Skin epidermis (tissue), 12 donors: ENCODE results near the gene PDE1C.
"Not testable (repeated sequence)": the region's sequence is repeated elsewhere in the genome, so short reads cannot be mapped to it uniquely, and the experiment has no call there.

Source experiments
- H3K27ac ChIP-seq, 21 experiments: fragments of 200-600 bp; sonication (generic) in 11 of 21; one replicate each; pipeline ENCODE4 v1.5.0; 2020; ENCODE audit warnings: mild to moderate bottlenecking in 3 of 21, inconsistent platforms in 2 of 21, moderate library complexity in 2 of 21
- H3K4me3 ChIP-seq, 7 experiments: fragments of 200-600 bp; sonication (generic) in 2 of 7; one replicate each; pipeline ENCODE4 v1.5.0; 2020; ENCODE audit warnings: inconsistent platforms in 2 of 7, mild to moderate bottlenecking in 2 of 7, moderate library complexity in 1 of 7

Gene PDE1C

DNA sequence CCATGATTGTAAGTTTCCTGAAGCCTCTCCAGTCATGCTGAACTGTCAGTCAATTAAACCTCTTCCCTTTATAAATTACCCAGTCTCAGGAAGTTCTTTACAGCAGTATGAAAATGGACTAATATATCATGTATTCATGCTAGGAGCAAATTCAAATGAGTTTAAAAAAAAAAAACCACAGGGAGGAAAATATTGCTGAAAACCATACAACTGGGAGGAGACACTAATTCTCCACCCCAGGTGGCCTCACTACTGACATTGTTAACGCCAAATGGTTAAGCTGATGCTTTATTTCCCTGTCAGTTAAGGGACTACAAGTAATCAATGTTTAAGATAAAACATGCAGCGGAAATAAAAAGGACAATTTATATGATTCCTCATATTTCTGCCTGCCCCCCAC, 55.1 kb downstream of the PDE1C start:
- Histone ChIP-seq H3K4me3 (no peak overlapping the region), H3K27ac (no peak overlapping the region)

DNA sequence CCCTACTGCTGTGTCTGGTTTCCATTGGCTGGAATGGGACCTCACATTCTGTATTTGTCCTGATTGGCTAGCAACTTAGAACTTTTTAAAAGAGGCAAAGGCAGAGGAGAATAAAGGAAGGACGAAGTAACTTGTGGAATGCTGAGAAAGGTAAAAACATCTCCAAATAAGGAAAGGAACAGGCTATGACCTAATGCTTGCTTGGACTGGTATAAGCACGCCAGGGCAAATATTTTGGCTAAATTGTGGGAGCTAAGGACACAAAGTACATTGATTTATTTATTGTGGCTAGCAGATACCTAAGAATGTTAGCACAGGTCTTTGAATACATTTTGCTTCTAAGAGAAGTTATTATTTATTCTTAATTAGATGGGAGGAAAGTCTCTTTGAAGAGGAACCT, 56.7 kb downstream of the PDE1C start:
- H3K27ac ChIP-seq, H3K4me3 ChIP-seq: not testable (repeated sequence)

DNA sequence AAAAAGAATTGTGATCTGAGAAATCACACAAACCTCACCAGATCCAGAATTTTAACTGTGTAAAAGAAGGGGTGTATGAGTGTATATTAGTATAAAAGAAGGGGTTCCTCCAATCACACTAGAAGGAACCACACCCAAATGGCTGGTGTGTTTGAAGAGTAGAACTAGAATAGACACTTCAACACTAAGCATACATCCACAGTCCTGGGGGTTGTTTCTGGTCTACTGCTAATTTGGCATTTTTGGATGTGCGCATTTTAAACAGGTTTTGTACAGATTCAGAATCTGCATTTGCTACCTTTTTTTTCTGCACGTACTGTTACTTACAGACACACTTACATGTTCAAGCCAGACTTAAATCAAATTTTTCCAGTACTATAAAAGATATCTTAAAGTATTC, 64.6 kb downstream of the PDE1C start:
- Histone ChIP-seq H3K27ac (no peak overlapping the region), H3K4me3 (no peak overlapping the region)

DNA sequence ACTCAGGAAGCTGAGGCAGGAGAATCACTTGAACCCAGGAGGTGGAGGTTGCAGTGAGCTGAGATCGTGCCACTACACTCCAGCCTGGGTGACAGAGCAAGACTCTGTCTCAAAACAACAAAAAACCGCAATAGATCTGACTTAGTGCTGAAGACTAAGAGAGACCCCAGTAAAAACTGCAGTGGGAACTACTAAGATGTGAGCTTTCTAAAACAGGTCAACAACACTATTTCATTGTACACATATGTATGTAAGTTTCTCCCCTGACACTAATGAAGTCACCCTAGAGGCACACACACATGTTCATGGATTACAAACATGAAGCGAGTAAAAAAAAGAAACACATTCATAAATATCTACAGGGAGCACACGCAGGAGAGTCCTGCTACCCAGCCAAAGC, 68.3 kb downstream of the PDE1C start:
- Histone ChIP-seq H3K4me3 (no peak overlapping the region), H3K27ac (no peak overlapping the region)

DNA sequence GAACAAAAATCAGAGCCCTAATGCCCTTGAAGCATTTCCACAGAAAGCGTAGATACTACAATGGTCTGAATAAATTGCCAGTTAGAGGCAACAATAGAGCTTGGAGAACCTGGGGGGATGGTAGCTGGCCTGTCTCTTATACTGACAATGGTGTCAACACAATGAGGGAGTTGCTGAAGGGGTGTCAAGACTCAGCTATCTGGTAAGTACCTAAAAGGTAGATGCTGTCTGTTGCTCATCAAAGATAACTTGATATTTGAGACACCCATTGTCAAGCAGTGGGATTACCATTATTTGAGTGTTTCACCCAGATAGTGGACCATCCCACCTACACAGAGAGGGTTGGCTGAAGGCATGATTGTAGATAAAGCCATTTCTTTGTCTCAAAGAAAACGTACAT, 72.8 kb downstream of the PDE1C start:
- Histone ChIP-seq H3K27ac (no peak overlapping the region), H3K4me3 (no peak overlapping the region)

GRCh38 chr7:31995134-31995533, 75.1 kb downstream of the PDE1C start:
- no peak overlapping the region for H3K27ac ChIP-seq

DNA sequence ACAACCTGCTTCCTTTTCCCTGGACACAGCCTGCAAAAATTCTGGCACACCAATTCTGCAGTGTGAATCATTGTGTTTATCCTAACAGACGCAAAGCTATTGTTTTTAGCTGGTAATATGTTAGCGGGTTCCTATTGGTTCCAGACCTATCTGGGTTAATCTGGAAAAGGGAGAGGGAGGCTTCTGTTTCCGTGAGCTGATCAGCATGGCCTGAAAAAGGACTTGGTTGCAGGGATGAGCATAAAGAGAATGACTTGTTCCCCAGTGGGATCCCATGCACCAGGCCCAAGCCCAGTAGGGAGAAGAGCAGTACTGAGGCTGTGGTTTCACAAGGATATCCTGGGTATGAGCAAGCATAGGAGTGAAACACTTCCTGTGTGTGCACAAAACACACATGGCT, 78.4 kb downstream of the PDE1C start:
- H3K27ac ChIP-seq = no peak overlapping the region
- no peak overlapping the region for H3K4me3 ChIP-seq

More at GRCh38 chr7:31995134-31995533, 75.1 kb downstream of the PDE1C start:
- no peak overlapping the region for H3K4me3 ChIP-seq

- no peak overlapping the region for H3K4me3 ChIP-seq
- H3K27ac ChIP-seq = no peak overlapping the region
Measured at GRCh38 chr7:31991406-31991805, 78.8 kb downstream of the PDE1C start.

DNA sequence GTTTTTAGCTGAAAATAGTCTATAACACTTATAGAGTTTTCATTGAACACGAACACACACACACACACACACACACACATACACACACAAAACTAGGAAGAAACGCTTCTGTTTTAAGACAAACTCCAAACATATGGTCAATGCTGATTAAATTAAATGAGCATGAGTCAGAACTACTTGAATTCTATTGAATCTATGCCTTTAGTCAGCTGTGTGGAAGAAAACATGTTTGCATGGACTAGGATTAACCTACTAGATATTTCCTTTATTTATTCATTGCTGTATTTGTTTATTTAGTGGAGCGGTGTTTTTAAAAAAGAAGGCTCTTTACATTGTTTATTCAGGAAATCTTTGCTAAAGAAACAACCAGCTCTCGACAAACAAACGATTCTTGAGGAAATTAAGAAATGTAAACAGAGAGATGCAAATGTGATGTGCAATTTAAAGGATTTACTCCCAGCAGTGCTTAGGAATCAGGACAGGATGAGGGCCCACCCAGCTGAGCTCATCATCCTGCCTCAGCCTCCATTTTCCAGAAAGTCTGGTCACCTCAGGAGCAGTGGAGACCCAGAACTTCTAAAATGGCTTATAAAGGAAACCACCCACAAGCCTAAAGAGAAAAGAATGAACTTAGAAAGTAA, 83.2 kb downstream of the PDE1C start:
- Histone ChIP-seq H3K4me3 (no peak overlapping the region), H3K27ac (no peak overlapping the region)

- Histone ChIP-seq H3K27ac (no peak overlapping the region), H3K4me3 (no peak overlapping the region)
Measured at GRCh38 chr7:31982962-31983361, 87.2 kb downstream of the PDE1C start.

DNA sequence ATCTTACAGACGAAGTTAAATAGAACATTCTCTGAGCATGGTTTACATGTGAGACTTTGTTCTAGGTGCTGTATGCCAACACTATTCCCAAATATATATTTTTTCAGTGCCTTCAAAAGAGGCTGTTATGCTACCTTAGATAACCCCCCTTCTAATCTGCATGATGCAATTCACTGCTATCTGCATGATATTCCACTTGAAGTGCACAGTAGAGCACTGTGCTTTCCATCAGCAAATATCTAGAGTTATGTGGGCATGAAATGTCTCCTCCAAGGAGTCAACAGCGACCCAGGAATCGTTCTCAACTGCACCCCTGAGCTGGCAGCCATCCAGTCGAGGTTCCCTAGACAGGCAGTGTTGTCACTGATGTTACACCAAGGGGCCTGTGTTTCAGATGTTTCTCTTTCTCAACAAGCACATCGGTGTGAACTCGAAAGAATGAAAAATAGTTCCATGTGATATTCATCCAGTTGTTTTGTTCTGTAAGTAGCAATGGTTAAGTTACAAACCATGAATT, 88.3 kb downstream of the PDE1C start:
- no peak overlapping the region for H3K27ac ChIP-seq

GRCh38 chr7:31979690-31980330, 90.4 kb downstream of the PDE1C start:
- Histone ChIP-seq H3K4me3 (no peak overlapping the region), H3K27ac (no peak overlapping the region)

More for the DNA sequence above, 88.3 kb downstream of the PDE1C start:
- H3K4me3 ChIP-seq = no peak overlapping the region

GRCh38 chr7:31975546-31975945, 94.7 kb downstream of the PDE1C start:
- Histone ChIP-seq H3K27ac (no peak overlapping the region), H3K4me3 (no peak overlapping the region)

- Histone ChIP-seq H3K4me3 (no peak overlapping the region), H3K27ac (no peak overlapping the region)
Measured at GRCh38 chr7:31974351-31974750, 95.9 kb downstream of the PDE1C start.

- H3K4me3 ChIP-seq = no peak overlapping the region
- H3K27ac ChIP-seq = no peak overlapping the region
Measured at GRCh38 chr7:31971049-31971667, 99.0 kb downstream of the PDE1C start.

- Histone ChIP-seq H3K27ac (no peak overlapping the region), H3K4me3 (no peak overlapping the region)
Measured at GRCh38 chr7:31970501-31970900, 99.7 kb downstream of the PDE1C start.

GRCh38 chr7:31963569-31964175, 106.5 kb downstream of the PDE1C start:
- no peak overlapping the region for H3K27ac ChIP-seq
- no peak overlapping the region for H3K4me3 ChIP-seq

- no peak overlapping the region for H3K4me3 ChIP-seq
- no peak overlapping the region for H3K27ac ChIP-seq
Measured at GRCh38 chr7:31962246-31962645, 108.0 kb downstream of the PDE1C start.

- Histone ChIP-seq H3K27ac (no peak overlapping the region), H3K4me3 (no peak overlapping the region)
Measured at GRCh38 chr7:31958226-31958625, 112.0 kb downstream of the PDE1C start.

DNA sequence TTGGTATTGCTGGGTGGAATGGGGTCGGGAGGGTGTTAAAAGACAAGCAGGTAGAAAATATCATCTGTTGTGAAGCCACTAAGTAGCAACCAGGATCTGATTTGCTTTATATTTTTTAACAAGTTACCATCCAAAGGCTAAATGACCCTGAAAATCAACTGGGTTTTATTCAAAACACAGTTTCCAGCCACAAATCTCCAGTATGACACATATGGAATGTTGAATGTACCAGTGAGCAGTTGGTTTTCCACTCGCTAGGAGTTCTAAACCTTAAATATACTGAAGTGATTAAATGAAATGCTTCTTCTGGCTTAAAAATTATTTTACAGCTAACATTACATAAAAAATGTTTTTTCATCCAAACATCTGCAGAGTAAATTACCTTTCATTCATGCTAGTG, 112.5 kb downstream of the PDE1C start:
- Histone ChIP-seq H3K27ac (no peak overlapping the region), H3K4me3 (no peak overlapping the region)
